ENCODE data around the gene BDH2.

BDH2 gene

GRCh38 chr4:103099691-103100392, at the start of gene BDH2:
Gene BDH2, minus strand, starts transcription at chr4:103099834. Its CDS starts 3,580 bp downstream, at chr4:103096254.
- peak; percentile 82 for DNase-seq

DNA sequence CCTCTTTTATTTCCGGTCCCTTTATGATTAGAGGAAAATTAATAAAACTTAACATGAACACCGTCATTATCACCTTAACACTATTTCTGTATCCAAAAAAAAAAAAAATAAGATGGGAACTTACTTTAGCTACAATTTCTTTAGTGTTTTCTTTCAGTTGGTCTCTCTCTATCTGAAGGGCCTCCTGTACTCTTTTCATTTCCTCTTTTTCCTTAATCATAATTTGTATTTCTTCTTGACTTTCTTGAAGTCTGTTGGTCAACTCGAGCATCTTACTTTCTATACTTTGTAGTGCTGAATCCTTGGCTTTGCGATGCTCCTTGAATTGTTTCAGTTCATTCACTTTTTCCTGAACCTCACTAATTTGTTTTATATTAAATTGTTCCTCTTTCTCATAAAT, 45.3 kb upstream of the BDH2 start:
- DNase-seq, result no peak

GRCh38 chr4:103137446-103137827, 37.8 kb upstream of the BDH2 start:
- DNase-seq, result no peak

GRCh38 chr4:103136671-103137445, 37.2 kb upstream of the BDH2 start:
- DNase-seq, result no peak

DNA sequence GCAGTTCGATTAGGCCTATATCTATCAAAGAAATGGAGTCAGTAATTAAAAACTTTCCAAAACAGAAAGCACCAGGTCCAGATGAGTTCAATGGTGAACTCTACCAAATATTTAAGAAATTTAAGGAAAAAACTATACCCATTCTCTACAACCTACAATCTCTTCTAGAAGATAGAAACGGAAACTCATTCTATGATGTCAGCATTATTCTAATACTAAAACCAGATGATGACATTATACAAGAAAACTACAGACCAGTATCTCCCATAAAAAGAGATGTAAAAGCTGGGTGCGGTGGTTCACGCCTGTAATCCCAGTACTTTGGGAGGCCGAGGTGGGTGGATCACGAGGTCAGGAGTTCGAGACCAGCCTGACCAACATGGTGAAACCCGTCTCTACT, 29.5 kb upstream of the BDH2 start:
- DNase-seq, result no peak

DNA sequence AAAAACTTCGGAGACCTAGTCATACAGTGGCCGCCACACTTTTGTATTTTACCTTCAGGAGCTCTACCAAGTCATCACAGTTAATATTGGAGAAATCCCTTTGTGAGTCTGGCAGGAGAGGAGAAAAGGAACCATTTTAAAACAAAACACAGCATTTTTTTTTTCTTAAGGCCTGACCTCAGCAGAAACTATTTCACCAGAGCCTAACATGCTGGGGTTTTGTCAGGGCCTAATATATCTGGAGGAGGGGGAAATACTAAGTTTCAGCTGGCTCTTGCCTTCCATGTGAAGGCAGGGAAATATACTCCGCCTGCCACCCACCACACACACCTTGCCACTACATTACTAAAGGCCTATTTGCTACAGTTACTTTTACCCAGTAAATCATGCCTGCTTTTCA, 26.5 kb upstream of the BDH2 start:
- no peak for DNase-seq

GRCh38 chr4:103123114-103123513, 23.5 kb upstream of the BDH2 start:
- no peak for DNase-seq

DNA sequence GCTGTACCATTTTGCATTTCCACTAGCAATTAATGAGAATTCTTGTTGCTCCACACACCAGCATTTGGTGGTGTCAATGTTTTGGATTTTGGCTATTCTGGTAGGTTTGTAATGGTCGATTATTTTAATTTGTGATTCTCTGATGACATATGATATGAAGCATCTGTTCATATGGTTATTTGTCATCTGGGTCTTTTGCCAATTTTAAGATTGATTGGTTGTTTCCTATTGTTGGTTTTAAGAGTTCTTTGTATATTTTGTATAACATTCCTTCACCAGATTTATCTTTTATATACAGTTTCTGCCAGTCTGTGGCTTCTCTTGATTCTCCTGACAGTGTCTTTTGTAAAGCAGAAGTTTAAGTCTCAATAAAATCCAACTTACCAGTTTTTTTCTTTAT, 18.5 kb upstream of the BDH2 start:
- DNase-seq, result no peak

GRCh38 chr4:103111598-103111997, 12.0 kb upstream of the BDH2 start:
- no peak for DNase-seq

DNA sequence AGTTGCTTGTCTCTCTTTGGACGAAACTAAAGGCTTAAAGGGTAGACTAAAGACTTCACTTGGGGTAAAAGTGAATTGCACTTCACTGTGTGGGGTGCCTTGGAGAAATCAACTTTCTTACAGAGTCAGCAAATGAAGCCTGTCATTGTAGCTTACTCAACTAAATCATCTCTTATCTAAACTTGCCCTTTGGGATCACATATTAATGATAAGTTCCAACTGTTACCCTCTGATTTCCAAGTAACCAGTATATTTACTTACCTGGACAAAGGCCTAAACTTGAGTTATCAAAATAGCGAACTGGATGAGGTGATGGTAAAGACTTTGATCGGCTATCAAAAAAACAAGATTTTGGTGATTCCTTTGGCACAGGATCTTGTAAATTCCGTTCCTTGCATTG, 8.9 kb upstream of the BDH2 start:
- no peak for DNase-seq

- DNase-seq, result no peak
These were observed 6.1 kb upstream of the BDH2 start for GRCh38 chr4:103105558-103106356.

DNA sequence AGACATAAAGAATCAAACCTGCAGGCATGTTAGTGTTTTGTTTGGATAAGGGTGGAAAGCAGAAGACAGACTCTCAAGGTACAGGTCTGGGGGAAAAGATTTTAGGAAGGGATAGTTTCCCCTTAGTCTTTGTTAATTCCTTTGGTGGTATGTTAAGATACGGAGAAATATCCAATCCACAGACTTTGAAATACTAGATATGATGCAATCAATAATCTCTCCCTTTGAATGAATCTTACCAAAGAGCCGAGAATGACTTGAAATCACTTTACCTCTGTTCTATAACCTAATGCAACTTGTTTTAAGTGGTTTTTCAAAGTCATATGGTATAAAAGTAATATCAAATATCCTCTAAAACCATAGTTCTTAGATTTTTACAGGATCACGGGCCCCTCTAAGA, 5.3 kb upstream of the BDH2 start:
- DNase-seq, result no peak

DNA sequence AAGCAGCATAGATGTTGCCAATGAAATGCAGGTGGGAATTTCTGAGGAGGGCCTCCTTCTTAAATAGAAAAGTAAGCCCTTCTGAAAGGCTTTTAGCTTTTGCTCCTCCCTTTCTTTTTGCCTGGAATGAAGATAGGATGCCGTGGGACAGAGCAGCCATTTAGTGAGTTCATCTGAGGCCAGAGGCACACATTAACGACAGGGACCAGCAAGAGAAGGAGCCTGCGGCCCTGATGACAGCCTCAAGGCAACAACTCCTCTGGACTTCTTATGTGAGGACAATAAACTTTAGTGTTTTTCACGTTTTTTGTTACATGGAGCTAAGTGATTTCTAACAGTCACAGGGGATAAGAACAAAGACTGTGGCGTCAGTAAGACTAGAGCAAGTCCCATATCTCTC, 1.1 kb upstream of the BDH2 start:
- no peak for DNase-seq

- DNase-seq, result no peak
These were observed 736 bp downstream of the BDH2 start for GRCh38 chr4:103098756-103099440.

DNA sequence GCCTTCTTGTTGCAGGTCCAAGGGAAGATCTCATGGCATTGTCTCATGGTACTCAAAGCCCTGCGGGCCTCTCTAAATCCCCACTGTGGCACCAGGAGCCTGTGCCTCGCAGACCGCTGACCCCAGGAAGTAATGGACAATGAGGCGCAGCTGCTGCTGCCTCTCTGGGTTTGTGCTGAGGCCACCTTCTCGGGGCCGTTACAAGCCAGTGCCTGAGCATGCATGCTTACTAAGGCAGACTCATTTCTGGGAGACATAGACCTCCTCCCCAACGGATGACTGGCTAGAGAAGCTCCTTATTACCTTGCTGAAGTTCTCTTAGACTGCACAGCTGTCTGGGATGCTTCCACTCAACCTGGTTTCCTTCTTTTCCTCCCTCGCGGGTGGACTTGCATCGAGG, 1.3 kb downstream of the BDH2 start:
- DNase-seq, result no peak

DNA sequence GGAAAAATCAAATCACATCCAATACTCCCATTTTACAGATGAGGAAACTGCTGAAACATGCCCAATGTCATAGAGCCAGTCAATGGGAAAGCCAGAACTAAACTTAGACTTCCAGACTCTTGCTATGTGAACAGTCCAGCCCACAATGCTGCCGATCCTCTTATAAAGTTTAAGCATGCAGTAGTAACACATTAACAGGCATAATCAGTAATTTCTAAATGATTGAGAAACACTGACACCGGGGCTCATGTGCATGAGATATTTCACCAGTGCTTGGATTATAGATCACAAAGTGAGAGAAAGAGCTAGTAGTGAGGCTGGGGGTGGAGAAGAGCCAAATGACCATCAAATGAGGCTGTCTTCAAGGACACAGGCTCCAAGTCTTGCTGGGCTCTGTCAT, 2.5 kb downstream of the BDH2 start:
- no peak for DNase-seq

- DNase-seq, result no peak
These were observed 4.6 kb downstream of the BDH2 start for GRCh38 chr4:103095080-103095479.

DNA sequence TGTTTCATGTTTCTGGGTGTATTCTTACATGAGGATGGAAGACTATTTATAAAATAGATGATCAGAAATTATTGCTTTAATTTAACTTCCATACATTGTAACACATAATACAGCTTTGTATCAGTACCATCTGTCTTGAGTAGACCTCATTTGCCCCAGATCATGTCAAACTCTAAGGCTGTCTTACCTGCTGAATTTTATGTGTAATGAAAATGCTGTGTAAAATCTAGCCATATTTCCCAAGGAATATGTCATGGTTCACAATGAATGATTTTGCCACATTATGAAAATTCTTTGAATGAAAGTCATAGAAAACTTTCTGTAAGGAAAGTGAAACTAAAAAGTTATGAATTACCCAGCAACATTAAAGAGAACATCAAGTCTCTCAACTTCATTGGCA, 7.4 kb downstream of the BDH2 start:
- no peak for DNase-seq

DNA sequence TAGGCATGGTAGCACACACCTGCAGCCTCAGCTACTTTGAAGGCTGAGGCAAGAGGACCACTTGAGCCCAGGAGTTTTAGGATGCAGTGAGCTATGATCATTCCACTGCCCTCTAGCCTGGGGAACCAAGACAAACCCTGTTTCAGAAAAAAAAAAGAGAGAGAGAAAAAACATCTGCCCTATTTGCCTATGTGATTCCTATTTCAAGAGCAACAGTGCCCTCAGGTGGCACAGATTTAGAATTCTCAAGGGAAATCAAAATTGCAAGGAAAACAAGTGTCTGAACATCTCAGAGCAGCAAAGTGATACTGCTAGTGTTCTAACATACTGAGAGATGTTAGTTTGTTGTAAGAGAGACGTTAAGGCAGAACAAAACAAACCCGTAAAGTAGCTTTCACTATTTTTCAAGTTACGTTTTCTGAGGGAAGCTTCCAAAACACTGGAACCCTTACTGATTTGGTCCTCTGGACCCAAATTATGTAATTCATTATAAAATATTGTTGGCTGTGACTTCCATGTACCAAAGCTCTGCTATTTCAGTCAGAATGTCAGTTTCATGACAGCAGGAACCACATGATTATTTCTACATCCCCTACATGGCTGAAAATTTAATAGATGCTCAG, 7.9 kb downstream of the BDH2 start:
- peak; percentile 42 for DNase-seq

GRCh38 chr4:103089481-103089880, 10.2 kb downstream of the BDH2 start:
- no peak for DNase-seq

- no peak for DNase-seq
These were observed 13.1 kb downstream of the BDH2 start for GRCh38 chr4:103086551-103086950.

- no peak for DNase-seq
These were observed 14.0 kb downstream of the BDH2 start for GRCh38 chr4:103085555-103086196.
